HepG2 (cell line): ENCODE results near the gene KNCN.

Source experiments
- CC2D1A ChIP-seq: sonication (generic); formaldehyde crosslinking; IDR thresholded peaks from 2 replicates; pipeline ENCODE4 v1.8.1; 2023; ENCODE audit warnings: mild to moderate bottlenecking, missing genetic modification reagents
- CENPT ChIP-seq: sonication (generic); formaldehyde crosslinking; IDR thresholded peaks from 2 replicates; pipeline ENCODE4 v1.8.0; 2022; ENCODE audit warnings: low read depth, mild to moderate bottlenecking, moderate library complexity, missing genetic modification reagents
- DPF2 ChIP-seq: sonication (generic); formaldehyde crosslinking; IDR thresholded peaks from 2 replicates; pipeline ENCODE4 v1.4.0; 2020; ENCODE audit warnings: mild to moderate bottlenecking, low read depth, missing genetic modification reagents, borderline replicate concordance
- NCOA2 ChIP-seq: sonication (generic); formaldehyde crosslinking; IDR thresholded peaks from 2 replicates; pipeline ENCODE4 v1.8.0; 2022; ENCODE audit warnings: inconsistent platforms
- NR3C1 ChIP-seq: sonication (generic); formaldehyde crosslinking; IDR thresholded peaks from 2 replicates; pipeline ENCODE4 v1.4.0; 2020; ENCODE audit warnings: missing genetic modification reagents
- TF ChIP-seq, protein P1 (sequence below): IDR thresholded peaks from 2 replicates; pipeline ENCODE4 v1.6.1; 2012; ENCODE audit warnings: inconsistent platforms
- TF ChIP-seq, protein P2 (sequence below): sonication (generic); formaldehyde crosslinking; IDR thresholded peaks from 2 replicates; pipeline ENCODE4 v1.4.0; 2020; ENCODE audit warnings: missing genetic modification reagents

DNA sequence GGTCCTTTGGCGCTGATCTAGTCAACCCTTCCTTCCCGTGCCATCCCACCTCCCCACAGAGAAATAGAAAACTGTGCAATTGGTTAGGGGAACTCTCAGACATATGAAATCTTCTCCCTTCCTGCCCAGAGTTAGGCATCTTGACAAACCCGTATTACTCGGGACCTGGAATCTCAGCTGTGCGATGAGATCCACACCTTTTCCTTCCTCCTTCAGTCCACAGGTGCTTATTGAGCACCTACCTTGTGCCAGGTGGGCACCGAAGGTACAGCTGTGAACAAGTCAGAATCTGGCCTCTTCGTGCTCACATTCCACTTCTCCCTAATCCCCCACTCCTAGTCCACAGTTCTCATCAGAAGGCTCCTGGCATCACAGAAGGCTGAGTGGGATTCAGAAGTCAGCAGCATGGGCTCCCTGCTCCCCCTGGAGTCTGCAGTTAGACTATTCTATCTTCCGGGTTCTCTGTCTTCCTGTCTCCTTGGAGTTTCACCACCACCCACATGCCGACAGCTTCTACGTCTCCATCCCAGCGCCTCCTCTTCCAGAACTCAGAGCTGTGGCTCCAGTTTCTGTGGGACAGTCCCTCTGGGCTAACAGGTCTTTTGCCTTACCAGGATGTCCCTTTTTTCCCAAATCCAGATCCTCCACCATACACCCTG is 23.0 kb downstream of the KNCN start:
- no peak for TF ChIP-seq CENPT (CRISPR knock-in tag)
- no peak for TF ChIP-seq DPF2 (CRISPR knock-in tag)
- TF ChIP-seq NR3C1 (CRISPR knock-in tag): no peak
- no peak for TF ChIP-seq CC2D1A (CRISPR knock-in tag)
- TF ChIP-seq, protein P1, sequence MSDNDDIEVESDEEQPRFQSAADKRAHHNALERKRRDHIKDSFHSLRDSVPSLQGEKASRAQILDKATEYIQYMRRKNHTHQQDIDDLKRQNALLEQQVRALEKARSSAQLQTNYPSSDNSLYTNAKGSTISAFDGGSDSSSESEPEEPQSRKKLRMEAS: no peak
- TF ChIP-seq, protein P2, sequence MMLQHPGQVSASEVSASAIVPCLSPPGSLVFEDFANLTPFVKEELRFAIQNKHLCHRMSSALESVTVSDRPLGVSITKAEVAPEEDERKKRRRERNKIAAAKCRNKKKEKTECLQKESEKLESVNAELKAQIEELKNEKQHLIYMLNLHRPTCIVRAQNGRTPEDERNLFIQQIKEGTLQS (CRISPR knock-in tag): no peak
- no peak; the same call in 1 of the 2 replicates for TF ChIP-seq NCOA2 (CRISPR knock-in tag)
